Left ventricle myocardium superior (tissue), 1 donor: ENCODE results near the gene CUX1. TPM values are rescaled to one million over a fixed set of nuclear protein-coding genes. Genes with fewer than 3 reads are reported as not detected.

ENCODE experiments used
- ATAC-seq: fragments of 200-7000 bp; cut with Tn5 transposase; one replicate; pipeline ENCODE4 v1.9.1; 2020; ENCODE audit warnings: mild to moderate bottlenecking, moderate library complexity
- DNase-seq: peaks from one replicate; pipeline ENCODE4 v3.0.0-alpha.2; 2020
- intact Hi-C: fragments of 100-400 bp; cut with micrococcal nuclease; formaldehyde crosslinking; loops from one replicate; pipeline ENCODE4 v1.11.0; 2022
- total RNA-seq: library from RNA; stranded (reverse); fragmentation: NEBNext Ultra II Directional; extraction: Animal tissue kit (Norgen Biotek cat#: 25700); gene quantifications from one replicate; pipeline ENCODE4 v1.2.1, GENCODE V29; 2021
- donor health status: DM: no; HTN: yes; CAD: no; lungs with severe emphysema.

Gene CUX1
- total RNA-seq, 1 donor from 2014 or later, result 123 TPM

GRCh38 chr7:102283477-102284189 is 466.2 kb downstream of the CUX1 start:
- intact Hi-C loops, result no loop called here
- no peak for DNase-seq
- no peak for ATAC-seq

- DNase-seq, result no peak
- intact Hi-C loops, result no loop called here
- ATAC-seq, result no peak
Observed at GRCh38 chr7:102284399-102284798, 467.0 kb downstream of the CUX1 start.

GRCh38 chr7:102284891-102285539 is 467.6 kb downstream of the CUX1 start:
- ATAC-seq, result no peak
- peak; percentile 74 for DNase-seq
- intact Hi-C loops, result no loop called here

- DNase-seq (no peak), ATAC-seq (no peak)
- intact Hi-C loops, result no loop called here
Observed at GRCh38 chr7:102285540-102286236, 468.3 kb downstream of the CUX1 start.

- intact Hi-C loops, result no loop called here
- peak; percentile 84 for DNase-seq
- peak; percentile 79 for ATAC-seq
Observed at GRCh38 chr7:102286237-102287110, 469.0 kb downstream of the CUX1 start, which contains the start of gene SH2B2. SH2B2 (plus strand) TSS chr7:102286868; CDS start chr7:102300551, 13,683 bp downstream.

GRCh38 chr7:102287111-102287980 is 469.9 kb downstream of the CUX1 start:
- DNase-seq (peak; percentile 57), ATAC-seq (peak; percentile 61)
- intact Hi-C loops, result no loop called here

GRCh38 chr7:102287981-102288278 is 470.5 kb downstream of the CUX1 start:
- intact Hi-C loops, result no loop called here

GRCh38 chr7:102288285-102288930 is 471.0 kb downstream of the CUX1 start:
- intact Hi-C loops, result no loop called here
- ATAC-seq (no peak), DNase-seq (no peak)

More at GRCh38 chr7:102287981-102288278, 470.5 kb downstream of the CUX1 start:
- no peak for DNase-seq
- ATAC-seq, result no peak

- intact Hi-C loops, result no loop called here
Observed at GRCh38 chr7:102289057-102289456, 471.6 kb downstream of the CUX1 start.

GRCh38 chr7:102291056-102291915 is 473.9 kb downstream of the CUX1 start:
- ATAC-seq, result no peak

More at GRCh38 chr7:102289057-102289456, 471.6 kb downstream of the CUX1 start:
- no peak for ATAC-seq
- DNase-seq, result no peak

GRCh38 chr7:102291916-102292267 is 474.5 kb downstream of the CUX1 start:
- intact Hi-C loops, result no loop called here
- ATAC-seq (no peak), DNase-seq (no peak)

More at GRCh38 chr7:102291056-102291915, 473.9 kb downstream of the CUX1 start:
- no peak for DNase-seq
- intact Hi-C loops, result no loop called here

- ATAC-seq (no peak), DNase-seq (no peak)
- intact Hi-C loops, result no loop called here
Observed at GRCh38 chr7:102292813-102293798, 475.7 kb downstream of the CUX1 start.

GRCh38 chr7:102294589-102294988 is 477.2 kb downstream of the CUX1 start:
- DNase-seq (no peak), ATAC-seq (no peak)
- intact Hi-C loops, result no loop called here

- DNase-seq (no peak), ATAC-seq (no peak)
- intact Hi-C loops, result no loop called here
Observed at GRCh38 chr7:102295346-102296178, 478.1 kb downstream of the CUX1 start.

- no peak for ATAC-seq
- intact Hi-C loops, result no loop called here
- no peak for DNase-seq
Observed at GRCh38 chr7:102296179-102296438, 478.7 kb downstream of the CUX1 start.
